Kidney tubule cell (primary cell): Measurements from ENCODE around the gene RASA3.

ENCODE experiments used
- DNase-seq: peaks from one replicate; pipeline ENCODE4 v3.0.0-alpha.2; 2018; ENCODE audit warnings: low spot score

RASA3 gene

GRCh38 chr13:113969311-113969972, 163.0 kb downstream of the RASA3 start:
- DNase-seq = no peak

- no peak for DNase-seq
These were observed 163.7 kb downstream of the RASA3 start for GRCh38 chr13:113968463-113969310.

- no peak for DNase-seq
These were observed 164.5 kb downstream of the RASA3 start for GRCh38 chr13:113967729-113968462.

GRCh38 chr13:113967206-113967720, 165.2 kb downstream of the RASA3 start:
- no peak for DNase-seq

- no peak for DNase-seq
These were observed 166.2 kb downstream of the RASA3 start for GRCh38 chr13:113965968-113966884.

GRCh38 chr13:113965383-113965874, 167.0 kb downstream of the RASA3 start:
- DNase-seq = no peak

- no peak for DNase-seq
These were observed 168.0 kb downstream of the RASA3 start for GRCh38 chr13:113964251-113964995.

GRCh38 chr13:113963376-113963775, 169.0 kb downstream of the RASA3 start:
- no peak for DNase-seq

- no peak for DNase-seq
These were observed 169.4 kb downstream of the RASA3 start for GRCh38 chr13:113962975-113963374.

GRCh38 chr13:113962386-113962785, 170.0 kb downstream of the RASA3 start:
- no peak for DNase-seq

- no peak for DNase-seq
These were observed 172.0 kb downstream of the RASA3 start for GRCh38 chr13:113960276-113960948.

- DNase-seq = peak; percentile 84
These were observed 173.2 kb downstream of the RASA3 start for GRCh38 chr13:113959198-113959597.

GRCh38 chr13:113958373-113958772, 174.1 kb downstream of the RASA3 start:
- no peak for DNase-seq

GRCh38 chr13:113956571-113956970, 175.9 kb downstream of the RASA3 start:
- no peak for DNase-seq

GRCh38 chr13:113955691-113956090, 176.7 kb downstream of the RASA3 start:
- no peak for DNase-seq

GRCh38 chr13:113955235-113955634, 177.2 kb downstream of the RASA3 start:
- no peak for DNase-seq

GRCh38 chr13:113954046-113954835, 178.2 kb downstream of the RASA3 start:
- DNase-seq = no peak

- DNase-seq = no peak
These were observed 178.9 kb downstream of the RASA3 start for GRCh38 chr13:113953561-113953960.

- no peak for DNase-seq
These were observed 179.4 kb downstream of the RASA3 start for GRCh38 chr13:113952983-113953520.
